Fibroblast of mammary gland (primary cell): ENCODE data around the gene FKBP11.

Source experiments
- DNase-seq: peaks from one replicate; pipeline ENCODE4 v3.0.0-alpha.2; 2010; ENCODE audit warnings: low read depth
- H3K4me3 ChIP-seq: 2 replicates; pipeline ENCODE4 v1.5.1; 2011; ENCODE audit warnings: low read depth, mild to moderate bottlenecking, low read length, moderate library complexity; ENCODE audit not compliant: control insufficient read depth
- TF ChIP-seq, protein P1 (sequence below): conservative IDR thresholded peaks from 2 replicates; pipeline ENCODE4 v1.5.1; 2011; ENCODE audit warnings: low read depth, low read length, inconsistent platforms; ENCODE audit not compliant: control insufficient read depth, insufficient read depth

FKBP11 gene

DNA sequence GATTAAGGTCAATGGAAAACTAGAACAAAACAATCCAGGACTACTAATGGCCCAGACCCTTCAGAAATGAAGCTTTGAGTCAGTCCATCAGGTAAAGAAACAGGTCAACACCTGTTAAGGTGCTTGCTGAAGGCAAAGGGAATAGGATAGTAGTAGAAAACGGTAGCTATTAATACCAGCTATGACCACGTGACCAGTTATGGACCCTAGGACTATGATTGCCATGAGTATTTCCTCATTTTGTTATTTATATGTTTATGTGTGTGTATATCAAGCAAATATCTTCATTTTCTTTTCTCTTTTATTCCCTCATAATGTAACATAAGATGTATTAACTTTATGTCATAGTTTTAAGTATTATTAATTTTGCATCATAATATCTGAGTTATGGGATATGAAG is 25.6 kb downstream of the FKBP11 start:
- no peak for DNase-seq
- TF ChIP-seq, protein P1, sequence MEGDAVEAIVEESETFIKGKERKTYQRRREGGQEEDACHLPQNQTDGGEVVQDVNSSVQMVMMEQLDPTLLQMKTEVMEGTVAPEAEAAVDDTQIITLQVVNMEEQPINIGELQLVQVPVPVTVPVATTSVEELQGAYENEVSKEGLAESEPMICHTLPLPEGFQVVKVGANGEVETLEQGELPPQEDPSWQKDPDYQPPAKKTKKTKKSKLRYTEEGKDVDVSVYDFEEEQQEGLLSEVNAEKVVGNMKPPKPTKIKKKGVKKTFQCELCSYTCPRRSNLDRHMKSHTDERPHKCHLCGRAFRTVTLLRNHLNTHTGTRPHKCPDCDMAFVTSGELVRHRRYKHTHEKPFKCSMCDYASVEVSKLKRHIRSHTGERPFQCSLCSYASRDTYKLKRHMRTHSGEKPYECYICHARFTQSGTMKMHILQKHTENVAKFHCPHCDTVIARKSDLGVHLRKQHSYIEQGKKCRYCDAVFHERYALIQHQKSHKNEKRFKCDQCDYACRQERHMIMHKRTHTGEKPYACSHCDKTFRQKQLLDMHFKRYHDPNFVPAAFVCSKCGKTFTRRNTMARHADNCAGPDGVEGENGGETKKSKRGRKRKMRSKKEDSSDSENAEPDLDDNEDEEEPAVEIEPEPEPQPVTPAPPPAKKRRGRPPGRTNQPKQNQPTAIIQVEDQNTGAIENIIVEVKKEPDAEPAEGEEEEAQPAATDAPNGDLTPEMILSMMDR = no peak
- H3K4me3 ChIP-seq = no peak overlapping the region

DNA sequence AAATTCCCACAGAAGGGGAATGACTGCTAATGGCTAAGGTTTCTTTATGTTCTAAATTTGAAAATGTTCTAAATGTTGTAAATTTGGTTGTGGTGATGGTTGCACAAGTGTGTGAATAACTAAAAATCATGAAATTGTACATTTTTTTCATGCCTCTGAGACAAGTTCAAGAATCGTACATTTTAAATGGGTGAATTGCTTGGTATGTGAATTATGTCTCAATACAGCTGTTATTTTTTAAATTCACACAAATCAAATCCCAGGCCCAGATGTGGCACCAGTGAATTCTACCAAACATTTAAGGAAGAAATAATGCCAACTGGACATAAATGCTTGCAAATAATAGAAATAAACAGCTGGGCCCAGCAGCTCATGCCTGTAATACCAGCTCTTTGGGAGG is 31.0 kb downstream of the FKBP11 start:
- DNase-seq = no peak
- no peak overlapping the region for H3K4me3 ChIP-seq
- TF ChIP-seq, protein P1 = no peak

DNA sequence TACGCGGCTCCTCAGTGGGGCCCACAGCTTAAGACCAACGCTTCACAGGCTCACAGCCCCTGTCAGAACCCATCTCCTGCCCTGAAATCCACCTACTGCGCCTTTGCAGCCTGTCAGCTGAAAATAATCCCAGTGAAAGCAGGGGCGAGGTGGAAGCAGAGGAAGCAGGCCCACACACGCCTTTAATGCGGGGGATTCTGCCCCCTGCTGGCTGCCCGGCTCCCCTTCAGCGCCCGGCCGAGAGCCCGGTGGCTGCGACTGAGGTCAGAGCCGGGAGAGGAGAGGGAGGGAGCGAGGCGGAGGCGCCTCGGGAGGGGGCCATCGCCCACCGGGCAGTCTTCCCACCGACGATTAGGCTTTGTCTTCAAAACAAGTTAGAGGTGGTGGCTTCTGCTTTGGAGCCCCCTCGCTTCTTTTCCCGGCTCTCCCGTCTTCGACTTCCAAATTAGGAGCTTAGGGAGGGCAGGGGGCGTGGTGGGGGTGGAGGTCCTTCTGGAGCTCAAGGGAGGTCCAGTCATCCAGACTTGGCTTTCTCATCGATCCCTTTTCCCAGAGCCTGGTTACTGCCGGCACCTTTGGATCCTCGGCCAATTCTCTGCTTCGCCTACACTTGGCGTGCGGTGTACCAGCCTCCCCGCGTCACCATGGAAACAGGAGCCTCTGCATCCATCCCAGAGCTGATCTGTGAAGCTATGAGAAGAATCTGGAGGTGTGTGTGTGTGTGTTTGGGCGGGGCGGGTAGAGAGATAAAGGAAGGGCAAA is 34.5 kb downstream of the FKBP11 start:
- TF ChIP-seq, protein P1 = peak; percentile 81
- H3K4me3 ChIP-seq = peak overlapping the region; percentile 34
- peak; percentile 63 for DNase-seq

- DNase-seq = no peak
- TF ChIP-seq, protein P1 = no peak
- no peak overlapping the region for H3K4me3 ChIP-seq
These were observed 35.6 kb downstream of the FKBP11 start for GRCh38 chr12:48889679-48890078.

DNA sequence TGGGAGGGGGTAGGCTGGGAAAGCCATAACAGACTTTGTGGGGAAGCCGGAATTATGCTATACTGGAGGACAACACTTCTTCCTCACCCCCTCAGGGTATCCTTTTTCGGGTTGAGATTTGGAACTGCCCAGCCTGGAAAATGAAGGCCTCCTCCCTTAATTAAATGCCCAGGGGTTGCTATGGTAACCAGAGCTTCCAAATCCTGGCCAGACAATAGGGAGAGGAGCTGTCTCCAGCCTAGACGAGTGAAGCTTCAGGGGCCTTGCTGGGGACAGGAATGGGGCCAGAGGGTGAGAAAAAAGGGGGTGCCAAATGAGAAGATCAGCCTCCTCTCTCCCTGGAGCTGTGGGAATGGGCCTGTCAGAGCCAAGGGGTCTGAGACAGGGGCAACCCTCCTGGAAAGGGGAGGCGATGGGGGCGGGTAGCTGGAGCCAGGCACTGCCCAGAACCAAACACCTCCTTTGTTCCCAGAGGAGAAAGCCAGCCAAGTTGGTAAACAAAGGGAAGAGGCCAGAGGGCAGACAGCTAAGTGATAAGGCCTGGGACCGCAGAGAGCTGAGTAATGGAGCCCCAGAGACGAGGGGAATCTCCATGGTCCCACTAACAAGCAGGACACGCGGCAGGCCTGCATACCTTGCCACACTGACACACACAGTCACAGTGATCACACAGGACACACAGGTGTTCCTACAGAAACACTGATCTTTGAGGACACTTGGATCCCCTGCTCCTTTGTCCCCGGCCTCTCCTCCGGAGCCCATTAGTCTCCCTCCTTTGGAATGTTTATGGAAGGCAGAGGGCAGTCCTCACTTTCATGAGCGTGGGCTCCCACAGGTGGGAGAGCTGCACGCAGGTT is 41.8 kb downstream of the FKBP11 start:
- TF ChIP-seq, protein P1 = no peak
- DNase-seq = no peak
- no peak overlapping the region for H3K4me3 ChIP-seq

DNA sequence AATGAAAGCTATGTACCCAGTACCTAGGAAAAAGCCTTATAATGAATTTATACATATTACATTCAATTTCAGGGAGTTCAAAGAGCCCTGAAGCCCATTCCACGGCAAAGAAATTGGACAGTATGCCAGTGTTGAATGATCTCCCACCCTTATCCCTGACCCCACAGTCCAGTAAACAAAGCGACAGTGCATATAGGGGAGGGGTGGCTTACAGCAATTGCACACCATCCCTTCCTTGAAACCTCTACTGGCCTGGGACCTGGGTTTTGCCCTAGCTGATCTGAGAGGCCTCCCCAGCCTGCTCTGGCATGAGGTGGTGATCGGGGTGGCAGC is 42.4 kb downstream of the FKBP11 start:
- no peak overlapping the region for H3K4me3 ChIP-seq
- DNase-seq = no peak
- TF ChIP-seq, protein P1 = no peak
